Activated CD4-positive, alpha-beta memory T cell treated with anti-CD3 and anti-CD28 coated beads for 36 hours (primary cell): Measurements from ENCODE around the gene SIK2. TPM values are rescaled to one million over a fixed set of nuclear protein-coding genes. Genes with fewer than 3 reads are reported as not detected.
"Not testable (repeated sequence)": the region's sequence is repeated elsewhere in the genome, so short reads cannot be mapped to it uniquely, and the experiment has no call there.

Experiments used
- CTCF ChIA-PET: fragments of 350-600 bp; sonication (Branson Sonifier 250); formaldehyde crosslinking; loops from one replicate; lab custom pipeline; 2021; ENCODE audit warnings: antibody characterized with exemption, inconsistent platforms; lab: Charles Lee
- POLR2A ChIA-PET: fragments of 350-600 bp; sonication (Branson Sonifier 250); formaldehyde crosslinking; loops from one replicate; lab custom pipeline; 2021; ENCODE audit warnings: antibody characterized with exemption; lab: Charles Lee
- DNase-seq: peaks from one replicate; pipeline ENCODE4 v3.0.0-alpha.2; 2020
- H3K27ac Mint-ChIP-seq: one replicate; pipeline ENCODE4 v1.8.0; 2021; ENCODE audit warnings: mixed read lengths
- H3K27me3 Mint-ChIP-seq: one replicate; pipeline ENCODE4 v1.8.0; 2021; ENCODE audit warnings: mixed read lengths
- H3K36me3 Mint-ChIP-seq: one replicate; pipeline ENCODE4 v1.8.0; 2021; ENCODE audit warnings: mixed read lengths
- H3K4me1 Mint-ChIP-seq: one replicate; pipeline ENCODE4 v1.8.0; 2021; ENCODE audit warnings: low read depth, mixed read lengths
- H3K4me3 Mint-ChIP-seq: one replicate; pipeline ENCODE4 v1.8.0; 2021; ENCODE audit warnings: mild to moderate bottlenecking, mixed read lengths
- H3K9me3 Mint-ChIP-seq: one replicate; pipeline ENCODE4 v1.8.0; 2021; ENCODE audit warnings: mixed read lengths
- intact Hi-C: fragments of 100-400 bp; cut with micrococcal nuclease; formaldehyde crosslinking; loops from one replicate; pipeline ENCODE4 v1.15.1; 2023
- total RNA-seq, 2 experiments: library from RNA; stranded (reverse); gene quantifications; one replicate each; pipeline ENCODE4 v1.2.3, GENCODE V29; 2021

Gene SIK2
- total RNA-seq, 2 experiments from 2014 or later = 4.6 to 6.2 TPM

DNA sequence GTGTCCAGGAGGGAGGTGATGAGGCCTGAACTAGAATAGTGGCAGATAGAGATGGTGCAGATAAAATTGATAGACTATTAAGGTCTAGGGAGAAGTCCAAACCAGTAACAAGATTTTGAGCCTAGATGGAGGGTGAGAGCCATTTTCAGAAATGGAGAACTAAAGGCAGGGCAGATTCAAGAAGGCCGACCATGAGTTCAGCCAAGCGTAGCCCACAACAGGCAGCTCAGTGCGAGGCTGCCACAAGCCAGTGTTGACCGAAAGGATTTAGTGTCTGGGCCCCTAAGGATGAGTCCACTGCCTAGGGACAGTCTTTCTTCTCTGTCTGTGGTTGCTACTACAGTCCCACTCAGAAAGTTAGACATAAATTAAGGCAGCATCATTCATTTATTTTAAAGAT is 112.3 kb downstream of the SIK2 start:
- ChIA-PET CTCF (interaction anchor here (0.6 kb wide), 1 partner anchor 264 kb away, joined by 3 read pairs; no protein-coding TSS in a partner anchor), POLR2A (no interaction called here)
- H3K4me3 Mint-ChIP-seq = no peak overlapping the region
- H3K4me1 Mint-ChIP-seq = no peaks in the 10 kb centered on the region
- no peak overlapping the region for H3K27ac Mint-ChIP-seq
- no peak for DNase-seq
- H3K27me3 Mint-ChIP-seq = no peaks in the 10 kb centered on the region
- intact Hi-C loops = no loop called here
- H3K9me3 Mint-ChIP-seq = no peaks in the 10 kb centered on the region
- peaks cover 13% of the 10 kb centered on the region for H3K36me3 Mint-ChIP-seq

DNA sequence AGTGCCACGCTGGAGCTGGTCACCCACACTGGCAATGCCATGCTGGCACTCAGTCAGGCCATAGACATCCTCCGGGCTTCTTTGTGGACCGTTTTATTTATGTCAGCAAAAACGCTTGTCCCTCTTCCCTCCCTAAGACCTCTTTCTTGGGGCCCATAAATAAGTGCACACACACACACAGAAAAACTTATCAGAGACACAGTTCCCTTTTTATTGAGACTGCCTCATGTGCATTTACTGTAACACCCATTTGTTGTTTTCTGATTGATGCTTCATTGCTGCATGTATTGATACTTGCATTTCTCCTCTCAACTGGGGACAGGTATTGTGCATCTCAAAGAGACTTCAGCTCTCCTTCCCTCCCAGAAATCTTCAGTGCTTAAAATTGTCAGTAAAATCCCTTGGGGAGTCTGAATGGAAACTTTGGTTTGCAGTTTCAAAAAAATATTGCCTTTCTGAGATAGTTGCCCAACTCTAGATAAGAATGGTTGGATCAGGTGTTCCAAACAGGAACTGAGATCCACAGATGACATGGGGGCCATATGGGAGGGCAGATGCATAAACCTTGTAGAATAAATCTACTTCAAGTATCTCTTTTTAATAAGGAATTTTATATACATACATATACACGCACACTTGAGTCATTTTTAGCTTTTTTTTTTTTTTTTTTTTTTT is 113.0 kb downstream of the SIK2 start:
- ChIA-PET POLR2A (no interaction called here), CTCF (no interaction called here)
- Mint-ChIP-seq H3K36me3 (peaks cover 16% of the 10 kb centered on the region), H3K4me3 (no peak overlapping the region), H3K27ac (no peak overlapping the region), H3K27me3 (no peaks in the 10 kb centered on the region), H3K4me1 (no peaks in the 10 kb centered on the region), H3K9me3 (no peaks in the 10 kb centered on the region)
- intact Hi-C loops = no loop called here
- no peak for DNase-seq

DNA sequence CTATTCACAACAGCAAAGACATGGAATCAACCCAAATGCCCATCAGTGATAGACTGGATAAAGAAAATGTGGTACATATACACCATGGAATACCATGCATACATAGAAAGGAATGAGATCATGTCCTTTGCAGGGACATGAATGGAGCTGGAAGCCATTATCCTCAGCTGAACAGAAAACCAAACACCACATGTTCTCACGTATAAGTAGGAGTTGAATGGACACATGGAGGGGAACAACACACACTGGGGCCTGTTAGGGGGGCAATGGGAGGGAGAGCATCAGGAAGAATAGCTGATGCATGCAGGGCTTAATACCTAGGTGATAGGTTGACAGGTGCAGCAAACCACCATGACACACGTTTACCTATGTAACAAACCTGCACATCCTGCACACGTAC is 115.4 kb downstream of the SIK2 start:
- H3K4me1 Mint-ChIP-seq, H3K27me3 Mint-ChIP-seq, H3K27ac Mint-ChIP-seq, DNase-seq, intact Hi-C loops, POLR2A ChIA-PET, H3K4me3 Mint-ChIP-seq, H3K9me3 Mint-ChIP-seq: not testable (repeated sequence)
- CTCF ChIA-PET = interaction anchor here (0.6 kb wide), 1 partner anchor 71 kb away, joined by 3 read pairs; no protein-coding TSS in a partner anchor
- peaks cover 18% of the 10 kb centered on the region for H3K36me3 Mint-ChIP-seq

DNA sequence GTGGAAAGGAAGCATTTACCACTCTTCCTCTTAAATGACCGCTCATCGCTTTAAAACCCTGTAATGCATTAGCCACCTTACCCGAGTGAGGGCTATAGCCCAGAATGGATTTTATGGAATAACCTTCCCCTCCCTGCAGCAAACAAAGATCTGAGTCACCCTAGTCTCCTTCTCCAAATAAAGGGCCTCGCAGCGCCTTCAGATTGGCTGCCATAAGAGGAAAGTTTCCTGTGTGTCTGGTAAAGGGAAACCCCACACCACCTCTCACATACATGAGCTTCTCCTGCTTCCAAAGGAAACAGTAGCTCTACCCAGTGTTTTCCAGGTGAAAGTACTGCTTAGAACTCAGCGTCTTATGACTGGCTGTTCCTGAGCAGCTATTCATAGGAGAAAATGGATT is 116.2 kb downstream of the SIK2 start:
- H3K4me3 Mint-ChIP-seq = no peak overlapping the region
- intact Hi-C loops = no loop called here
- H3K27me3 Mint-ChIP-seq = no peaks in the 10 kb centered on the region
- peaks cover 23% of the 10 kb centered on the region for H3K36me3 Mint-ChIP-seq
- ChIA-PET CTCF (no interaction called here), POLR2A (no interaction called here)
- no peaks in the 10 kb centered on the region for H3K9me3 Mint-ChIP-seq
- no peak overlapping the region for H3K27ac Mint-ChIP-seq
- no peak for DNase-seq
- no peaks in the 10 kb centered on the region for H3K4me1 Mint-ChIP-seq

DNA sequence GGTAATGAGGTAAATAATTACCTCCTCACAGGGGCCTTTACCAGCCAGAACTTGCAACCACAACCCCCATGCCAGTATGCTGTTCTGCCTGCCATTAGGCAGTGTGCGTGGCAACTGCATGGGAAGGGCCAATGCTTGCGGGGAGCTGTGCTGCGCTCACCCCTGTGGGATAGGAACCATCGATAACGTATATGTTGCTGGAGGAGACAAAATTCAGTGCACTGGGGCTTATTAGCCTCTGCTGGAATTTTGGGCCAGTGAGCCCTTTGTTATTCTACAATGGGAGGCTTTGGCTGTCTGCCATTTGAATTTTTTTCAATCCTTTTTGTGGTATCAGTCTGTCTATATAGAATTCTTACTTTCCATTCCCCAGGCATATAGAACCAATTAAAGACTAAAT is 116.6 kb downstream of the SIK2 start:
- Mint-ChIP-seq H3K4me1 (no peaks in the 10 kb centered on the region), H3K4me3 (no peak overlapping the region), H3K36me3 (peaks cover 23% of the 10 kb centered on the region), H3K27ac (no peak overlapping the region), H3K9me3 (no peaks in the 10 kb centered on the region), H3K27me3 (no peaks in the 10 kb centered on the region)
- ChIA-PET CTCF (no interaction called here), POLR2A (no interaction called here)
- intact Hi-C loops = no loop called here
- DNase-seq = no peak

DNA sequence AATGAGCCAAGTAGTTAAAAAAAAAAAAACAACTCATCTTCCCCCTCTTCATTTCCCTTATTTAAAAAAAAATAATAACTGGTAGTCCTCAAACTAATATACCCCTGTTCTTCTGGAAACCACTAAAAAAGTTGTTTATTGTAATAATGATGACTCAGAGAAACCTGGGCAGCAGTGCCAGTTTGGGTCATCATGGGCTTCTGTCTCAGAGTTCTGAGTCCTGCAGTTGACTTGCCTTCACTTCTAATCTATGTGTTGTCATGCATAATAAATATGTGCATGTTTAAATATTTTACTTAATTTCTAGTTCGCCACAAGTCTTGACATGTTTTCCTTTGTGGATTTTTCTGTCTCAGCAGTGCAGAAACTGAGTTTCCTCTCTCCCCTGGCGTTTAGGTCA is 117.1 kb downstream of the SIK2 start:
- no peak for DNase-seq
- no peak overlapping the region for H3K4me3 Mint-ChIP-seq
- H3K36me3 Mint-ChIP-seq = peaks cover 23% of the 10 kb centered on the region
- H3K27ac Mint-ChIP-seq = no peak overlapping the region
- no peaks in the 10 kb centered on the region for H3K27me3 Mint-ChIP-seq
- H3K4me1 Mint-ChIP-seq = no peaks in the 10 kb centered on the region
- ChIA-PET CTCF (no interaction called here), POLR2A (no interaction called here)
- intact Hi-C loops = no loop called here
- no peaks in the 10 kb centered on the region for H3K9me3 Mint-ChIP-seq

DNA sequence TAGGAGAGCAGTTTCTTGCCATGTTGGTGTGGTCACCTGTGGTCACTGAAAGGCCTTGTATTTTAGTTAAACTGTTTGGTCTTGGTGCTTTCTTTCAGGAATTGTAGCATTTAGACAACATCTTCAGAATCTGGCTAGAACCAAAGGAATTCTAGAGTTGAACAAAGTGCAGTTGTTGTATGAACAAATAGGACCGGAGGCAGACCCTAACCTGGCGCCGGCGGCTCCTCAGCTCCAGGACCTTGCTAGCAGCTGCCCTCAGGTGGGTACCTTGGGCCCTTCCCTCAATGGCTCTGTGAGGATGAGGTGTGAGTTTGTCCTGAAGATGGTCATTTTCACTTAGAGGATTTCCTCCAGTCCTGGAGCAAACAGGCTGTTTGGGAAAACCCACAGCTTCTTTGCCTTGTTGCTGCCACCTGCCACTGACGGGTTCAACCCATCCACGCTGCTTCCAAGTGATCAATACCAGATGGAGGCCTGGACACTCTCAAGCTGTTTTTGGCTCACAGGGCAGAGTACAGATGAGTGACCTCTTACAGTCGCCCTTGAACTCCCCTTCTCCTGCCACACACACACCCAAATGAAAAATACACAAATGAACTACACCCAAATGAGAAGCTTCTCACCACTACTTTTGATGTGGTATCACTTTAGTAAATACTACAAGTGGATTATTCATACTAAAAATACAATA is 118.7 kb downstream of the SIK2 start:
- POLR2A ChIA-PET = no interaction called here
- CTCF ChIA-PET = interaction anchor here (0.8 kb wide), 1 partner anchor 16 kb away, joined by 3 read pairs; no protein-coding TSS in a partner anchor
- DNase-seq = no peak
- Mint-ChIP-seq H3K4me3 (no peak overlapping the region), H3K9me3 (no peaks in the 10 kb centered on the region), H3K36me3 (peaks cover 27% of the 10 kb centered on the region), H3K27me3 (no peaks in the 10 kb centered on the region), H3K4me1 (no peaks in the 10 kb centered on the region), H3K27ac (no peak overlapping the region)
- intact Hi-C loops = no loop called here

DNA sequence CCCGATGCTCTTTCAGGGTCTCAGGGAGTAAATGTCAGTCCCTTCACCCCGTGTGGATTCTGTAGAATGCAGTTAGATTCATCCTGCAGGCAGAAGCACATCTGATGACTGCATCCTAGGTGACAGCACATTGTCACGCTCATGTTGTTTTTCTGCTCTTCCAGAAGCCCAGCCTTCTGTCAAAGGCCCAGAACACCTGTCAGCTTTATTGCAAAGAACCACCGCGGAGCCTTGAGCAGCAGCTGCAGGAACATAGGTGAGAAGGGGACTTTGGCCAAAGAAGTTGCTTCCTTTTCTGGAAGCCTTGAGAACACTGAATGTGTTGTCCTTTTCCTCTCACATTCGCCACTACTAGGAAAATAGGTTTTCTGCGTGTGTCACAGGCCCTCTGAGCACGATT is 120.3 kb downstream of the SIK2 start:
- no peaks in the 10 kb centered on the region for H3K9me3 Mint-ChIP-seq
- CTCF ChIA-PET = interaction anchor here (0.6 kb wide), 1 partner anchor 133 kb away, joined by 3 read pairs; no protein-coding TSS in a partner anchor
- intact Hi-C loops = no loop called here
- no peaks in the 10 kb centered on the region for H3K4me1 Mint-ChIP-seq
- no peak overlapping the region for H3K4me3 Mint-ChIP-seq
- DNase-seq = no peak
- no peak overlapping the region for H3K27ac Mint-ChIP-seq
- POLR2A ChIA-PET = no interaction called here
- peaks cover 24% of the 10 kb centered on the region for H3K36me3 Mint-ChIP-seq
- H3K27me3 Mint-ChIP-seq = no peaks in the 10 kb centered on the region

DNA sequence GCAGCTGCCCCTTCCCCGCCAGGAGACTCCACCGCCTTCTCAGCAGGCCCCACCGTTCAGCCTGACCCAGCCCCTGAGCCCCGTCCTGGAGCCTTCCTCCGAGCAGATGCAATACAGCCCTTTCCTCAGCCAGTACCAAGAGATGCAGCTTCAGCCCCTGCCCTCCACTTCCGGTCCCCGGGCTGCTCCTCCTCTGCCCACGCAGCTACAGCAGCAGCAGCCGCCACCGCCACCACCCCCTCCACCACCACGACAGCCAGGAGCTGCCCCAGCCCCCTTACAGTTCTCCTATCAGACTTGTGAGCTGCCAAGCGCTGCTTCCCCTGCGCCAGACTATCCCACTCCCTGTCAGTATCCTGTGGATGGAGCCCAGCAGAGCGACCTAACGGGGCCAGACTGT is 121.3 kb downstream of the SIK2 start:
- H3K36me3 Mint-ChIP-seq = peaks cover 24% of the 10 kb centered on the region
- no peaks in the 10 kb centered on the region for H3K9me3 Mint-ChIP-seq
- ChIA-PET POLR2A (no interaction called here), CTCF (no interaction called here)
- H3K4me3 Mint-ChIP-seq = no peak overlapping the region
- H3K27ac Mint-ChIP-seq = no peak overlapping the region
- DNase-seq = no peak
- no peaks in the 10 kb centered on the region for H3K4me1 Mint-ChIP-seq
- H3K27me3 Mint-ChIP-seq = no peaks in the 10 kb centered on the region
- intact Hi-C loops = no loop called here

DNA sequence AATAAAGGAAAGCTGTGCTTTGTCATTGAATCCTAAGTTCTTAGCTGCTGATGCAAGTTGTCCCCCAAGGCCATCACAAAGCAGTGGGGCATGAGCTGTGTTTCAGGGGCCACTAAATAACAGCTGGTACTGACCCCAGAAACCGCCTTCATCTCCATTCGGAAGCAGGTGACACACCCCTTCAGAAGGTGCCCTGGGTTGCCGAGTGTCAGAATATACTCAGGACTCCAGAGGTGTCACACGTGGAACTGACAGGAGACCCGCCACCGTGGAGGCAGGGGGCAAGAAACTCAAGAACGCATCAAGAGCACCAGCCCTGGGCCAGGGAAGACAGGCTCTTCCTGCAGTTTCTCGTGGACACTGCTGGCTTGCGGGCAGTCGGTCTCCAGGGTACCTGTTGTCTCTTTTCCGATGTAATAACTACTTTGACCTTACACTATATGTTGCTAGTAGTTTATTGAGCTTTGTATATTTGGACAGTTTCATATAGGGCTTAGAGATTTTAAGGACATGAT is 122.4 kb downstream of the SIK2 start:
- POLR2A ChIA-PET = no interaction called here
- no peak overlapping the region for H3K27ac Mint-ChIP-seq

DNA sequence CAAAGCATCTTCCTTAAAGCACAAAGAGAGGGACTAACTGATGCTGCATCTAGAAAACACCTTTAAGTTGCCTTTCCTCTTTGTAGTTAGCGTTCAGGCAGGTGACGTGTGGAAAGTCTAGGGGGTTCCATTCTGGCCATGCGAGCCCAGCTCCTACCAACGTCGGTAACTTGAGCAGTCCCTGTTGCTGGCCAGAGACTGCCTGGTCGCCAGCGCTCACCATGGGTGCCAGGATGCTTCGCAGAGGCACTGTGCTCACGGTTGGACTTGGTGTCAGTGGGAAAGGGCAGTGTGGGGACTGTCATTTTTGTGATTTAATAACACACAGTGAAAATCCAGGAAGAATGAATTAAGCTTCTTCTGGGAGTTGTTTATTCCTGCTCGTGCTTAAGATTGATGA is 123.4 kb downstream of the SIK2 start:
- Mint-ChIP-seq H3K4me3 (no peak overlapping the region), H3K36me3 (peaks cover 19% of the 10 kb centered on the region), H3K4me1 (no peaks in the 10 kb centered on the region), H3K27ac (no peak overlapping the region), H3K27me3 (no peaks in the 10 kb centered on the region), H3K9me3 (no peaks in the 10 kb centered on the region)
- ChIA-PET CTCF (interaction anchor here (2.3 kb wide), 1 partner anchor 121 kb away, joined by 7 read pairs; no protein-coding TSS in a partner anchor), POLR2A (no interaction called here)
- no peak for DNase-seq
- intact Hi-C loops = no loop called here

More for the DNA sequence above, 122.4 kb downstream of the SIK2 start:
- no peaks in the 10 kb centered on the region for H3K4me1 Mint-ChIP-seq
- H3K4me3 Mint-ChIP-seq = no peak overlapping the region
- no peaks in the 10 kb centered on the region for H3K27me3 Mint-ChIP-seq
- H3K36me3 Mint-ChIP-seq = peaks cover 21% of the 10 kb centered on the region
- no peaks in the 10 kb centered on the region for H3K9me3 Mint-ChIP-seq
- intact Hi-C loops = no loop called here
- CTCF ChIA-PET = no interaction called here
- no peak for DNase-seq

DNA sequence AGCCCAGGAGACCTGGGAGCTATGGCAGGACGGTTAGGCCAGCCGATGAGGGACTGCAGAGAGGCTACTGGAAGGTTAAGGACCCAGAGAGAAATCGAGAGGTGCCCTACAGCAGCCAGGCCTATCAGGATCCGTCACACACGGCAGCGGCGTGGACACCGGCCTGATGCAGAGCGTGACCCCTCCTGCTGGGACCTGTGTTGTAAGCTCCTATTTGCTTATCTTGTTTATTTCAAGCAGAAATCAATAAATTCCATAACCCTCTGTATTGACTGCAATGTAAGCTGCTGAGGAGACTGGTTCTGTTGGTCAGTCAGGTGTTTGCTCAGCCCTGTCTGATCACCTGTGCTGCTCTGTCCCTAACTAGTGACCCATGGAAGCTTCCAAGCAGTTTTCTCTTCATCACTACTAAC is 124.1 kb downstream of the SIK2 start:
- Mint-ChIP-seq H3K4me3 (no peak overlapping the region), H3K36me3 (peaks cover 16% of the 10 kb centered on the region), H3K27ac (no peak overlapping the region), H3K9me3 (no peaks in the 10 kb centered on the region), H3K4me1 (no peaks in the 10 kb centered on the region), H3K27me3 (no peaks in the 10 kb centered on the region)
- CTCF ChIA-PET = interaction anchor here (2.3 kb wide), 1 partner anchor 122 kb away, joined by 7 read pairs; no protein-coding TSS in a partner anchor
- POLR2A ChIA-PET = no interaction called here
- intact Hi-C loops = no loop called here
- no peak for DNase-seq
